IPS DF 6.9 (cell line): ENCODE measurements around the gene SEMA4D.

Source experiments
- DNase-seq: peaks from one replicate; pipeline ENCODE4 v3.0.0-alpha.2; 2013; ENCODE audit warnings: low read depth, low spot score
- H3K27ac ChIP-seq: one replicate; pipeline ENCODE4 v1.5.1; 2013; ENCODE audit warnings: low read length, control low read depth
- H3K27me3 ChIP-seq: 2 replicates; pipeline ENCODE4 v1.6.1; 2013; ENCODE audit warnings: mild to moderate bottlenecking, low read length; ENCODE audit not compliant: control insufficient read depth, insufficient read depth
- H3K36me3 ChIP-seq: 2 replicates; pipeline ENCODE4 v1.6.1; 2013; ENCODE audit warnings: low read length; ENCODE audit not compliant: control insufficient read depth, insufficient read depth
- H3K4me1 ChIP-seq: 2 replicates; pipeline ENCODE4 v1.6.1; 2013; ENCODE audit warnings: low read length; ENCODE audit not compliant: control insufficient read depth, insufficient read depth
- H3K4me3 ChIP-seq: 2 replicates; pipeline ENCODE4 v1.5.1; 2013; ENCODE audit warnings: mild to moderate bottlenecking, low read length
- H3K9me3 ChIP-seq: 2 replicates; pipeline ENCODE4 v1.6.1; 2013; ENCODE audit warnings: low read length, inconsistent platforms; ENCODE audit not compliant: control insufficient read depth, insufficient read depth
- WGBS: extraction: QIAGEN DNeasy Blood & Tissue Kit; methylation state at CpG from one replicate; pipeline ENCODE4 v1.1.7; 2013; ENCODE audit warnings: mixed read lengths, missing lambda C conversion rate; ENCODE audit not compliant: insufficient read length, insufficient coverage; 5-methylcytosine and 5-hydroxymethylcytosine counted together

The SEMA4D gene

DNA sequence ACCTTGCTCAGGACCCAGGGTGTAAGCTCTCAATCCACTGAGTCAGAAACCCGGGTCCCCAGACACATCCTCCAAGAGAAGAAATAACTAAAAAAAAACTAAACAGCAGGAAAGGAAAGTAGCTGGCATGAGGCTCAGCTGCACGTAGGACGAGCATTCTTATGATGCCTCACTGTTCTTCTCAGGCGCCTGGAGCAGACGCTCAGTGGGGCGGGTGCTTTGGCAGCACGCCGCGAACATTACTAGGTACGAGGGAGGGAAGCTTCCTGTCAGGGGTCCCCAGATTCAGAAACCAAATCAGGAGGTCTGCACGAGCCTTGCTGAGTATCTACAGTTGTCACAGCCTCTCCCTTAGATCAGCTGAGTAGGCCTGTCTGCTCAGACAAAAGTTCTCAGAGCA, 93.8 kb downstream of the SEMA4D start:
- no peaks in the 10 kb centered on the region for H3K4me1 ChIP-seq
- WGBS: no CpG with 5 or more reads among the region's 11 CpGs

DNA sequence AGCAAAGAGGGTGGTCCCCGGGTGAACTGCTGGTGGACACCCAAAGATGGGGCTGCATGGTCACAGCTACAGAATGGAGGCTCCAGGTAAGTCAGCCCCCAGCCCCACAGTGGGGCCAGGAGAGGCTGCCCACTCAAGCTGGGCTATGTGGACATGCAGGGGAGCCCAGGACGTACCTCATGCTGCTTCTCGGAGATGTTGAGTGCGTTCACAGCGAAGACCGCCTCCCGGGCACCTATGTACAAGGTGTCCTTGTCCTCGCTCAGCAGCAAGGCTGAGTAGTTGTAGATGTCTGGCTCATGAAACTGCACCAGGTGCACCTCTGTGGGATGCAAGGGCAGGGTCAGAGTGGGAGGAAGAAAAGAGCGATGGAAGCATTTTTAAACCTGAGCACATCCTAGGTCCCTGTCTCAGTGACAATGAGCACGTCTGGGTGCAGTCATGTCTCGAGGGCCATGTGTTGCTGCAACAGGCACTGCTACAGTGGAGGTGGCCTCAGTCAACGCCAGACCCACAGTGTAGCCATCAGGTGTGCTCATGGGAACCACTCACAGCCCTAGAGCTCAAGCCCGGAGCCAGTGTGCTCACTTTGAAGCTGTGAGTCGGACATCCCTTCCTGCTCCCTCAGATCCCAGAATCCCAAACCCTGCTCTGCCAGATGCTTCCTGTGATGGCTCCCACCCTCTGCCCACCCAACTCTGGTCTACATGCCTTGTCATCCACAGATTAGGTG, 95.1 kb downstream of the SEMA4D start:
- Histone ChIP-seq H3K9me3 (no peaks in the 10 kb centered on the region), H3K4me3 (no peak overlapping the region), H3K27me3 (no peaks in the 10 kb centered on the region; the same call in 1 of the 2 replicates), H3K36me3 (peaks cover 12% of the 10 kb centered on the region; the same call in 1 of the 2 replicates), H3K27ac (no peak overlapping the region), H3K4me1 (no peaks in the 10 kb centered on the region)
- no CpG with 5 or more reads among the region's 14 CpGs for whole genome bisulfite sequencing
- no peak for DNase-seq

More for the DNA sequence above, 93.8 kb downstream of the SEMA4D start:
- Histone ChIP-seq H3K36me3 (peaks cover 8% of the 10 kb centered on the region; the same call in 1 of the 2 replicates), H3K27me3 (no peaks in the 10 kb centered on the region; the same call in 1 of the 2 replicates), H3K4me3 (no peak overlapping the region), H3K27ac (no peak overlapping the region), H3K9me3 (no peaks in the 10 kb centered on the region)
- no peak for DNase-seq

DNA sequence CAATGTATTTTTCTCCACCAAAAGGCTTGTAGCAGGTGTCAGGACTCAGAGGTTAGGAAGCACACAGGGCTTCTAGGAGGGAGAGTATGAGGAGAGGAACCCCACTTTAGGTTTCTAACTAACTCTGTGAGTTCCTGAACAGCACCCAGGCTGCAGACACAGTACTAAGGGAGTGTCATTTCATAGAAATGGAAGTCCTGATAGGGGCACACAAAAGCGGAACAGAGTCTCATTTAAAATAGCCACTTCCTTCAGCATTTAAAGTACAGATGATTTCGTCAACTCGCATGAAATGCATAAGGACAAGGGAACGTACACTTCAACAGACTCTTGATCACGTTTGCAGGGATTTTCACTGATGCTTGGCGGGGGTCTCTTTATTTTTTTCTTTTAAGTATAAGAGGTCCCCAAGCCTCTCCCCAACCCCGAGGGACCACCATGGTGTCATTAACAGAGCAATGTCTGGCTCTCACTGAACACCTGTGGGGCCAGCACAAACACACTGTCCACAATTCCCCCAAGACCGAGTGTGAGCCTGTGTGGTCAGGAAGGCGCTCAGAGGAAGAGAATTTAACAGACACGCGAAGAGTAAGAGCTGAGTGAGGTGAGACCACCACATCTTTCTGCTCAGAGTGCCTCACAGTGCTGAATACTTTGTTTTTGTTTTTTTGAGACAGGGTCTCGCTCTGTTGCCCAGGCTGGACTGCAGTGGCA, 97.4 kb downstream of the SEMA4D start:
- Histone ChIP-seq H3K9me3 (no peaks in the 10 kb centered on the region), H3K27ac (no peak overlapping the region), H3K4me3 (no peak overlapping the region), H3K4me1 (no peaks in the 10 kb centered on the region), H3K36me3 (peaks cover 24% of the 10 kb centered on the region), H3K27me3 (no peaks in the 10 kb centered on the region)
- DNase-seq: no peak
- WGBS: no CpG with 5 or more reads among the region's 12 CpGs

DNA sequence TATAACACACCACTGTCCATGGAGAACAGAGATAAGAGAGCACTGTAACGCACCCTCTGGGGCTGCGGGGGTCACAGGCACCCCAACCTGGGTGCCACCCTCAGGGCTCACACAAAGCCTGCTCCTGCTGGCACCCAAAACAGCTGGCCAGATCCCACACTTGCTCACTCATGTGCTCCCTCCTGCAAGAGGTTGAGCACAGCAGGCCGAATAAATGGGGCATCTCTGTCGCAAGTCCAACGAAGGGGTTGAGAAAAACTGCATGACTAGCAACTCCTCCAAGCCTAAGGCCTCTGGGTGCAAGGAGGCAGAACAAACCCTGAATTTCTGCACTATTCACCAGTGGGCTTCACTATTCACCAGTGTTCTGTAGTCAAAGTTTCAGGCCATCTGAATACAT, 99.3 kb downstream of the SEMA4D start:
- no peaks in the 10 kb centered on the region for H3K9me3 ChIP-seq
- H3K27me3 ChIP-seq: no peaks in the 10 kb centered on the region
- no peaks in the 10 kb centered on the region for H3K4me1 ChIP-seq
- WGBS: no CpG with 5 or more reads among the region's 5 CpGs
- H3K36me3 ChIP-seq: peaks cover 24% of the 10 kb centered on the region
- H3K4me3 ChIP-seq: no peak overlapping the region
- no peak for DNase-seq
- H3K27ac ChIP-seq: no peak overlapping the region

DNA sequence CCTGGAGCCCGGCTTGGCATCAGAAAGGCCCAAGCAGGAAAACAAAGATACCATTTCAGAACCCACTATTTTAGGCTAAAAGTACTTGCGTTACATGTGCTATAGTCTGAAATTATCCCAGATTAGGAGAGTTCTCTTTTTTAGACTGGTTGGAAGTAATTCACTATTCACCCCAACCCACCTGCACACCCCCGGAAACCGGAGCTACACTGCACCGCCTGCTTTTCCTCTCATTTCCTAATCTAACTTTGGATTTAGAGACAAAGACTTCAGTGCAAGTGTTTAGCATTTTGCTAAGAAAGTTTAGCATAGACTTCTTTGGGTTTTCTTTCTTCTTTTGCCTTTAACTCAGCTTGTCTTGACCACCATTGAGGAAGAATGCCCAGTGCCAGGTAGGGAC, 100.4 kb downstream of the SEMA4D start:
- Histone ChIP-seq H3K9me3 (no peaks in the 10 kb centered on the region), H3K27me3 (no peaks in the 10 kb centered on the region), H3K4me1 (no peaks in the 10 kb centered on the region), H3K36me3 (peaks cover 25% of the 10 kb centered on the region), H3K4me3 (no peak overlapping the region), H3K27ac (no peak overlapping the region)
- WGBS: no CpG with 5 or more reads among the region's 5 CpGs
- DNase-seq: no peak

DNA sequence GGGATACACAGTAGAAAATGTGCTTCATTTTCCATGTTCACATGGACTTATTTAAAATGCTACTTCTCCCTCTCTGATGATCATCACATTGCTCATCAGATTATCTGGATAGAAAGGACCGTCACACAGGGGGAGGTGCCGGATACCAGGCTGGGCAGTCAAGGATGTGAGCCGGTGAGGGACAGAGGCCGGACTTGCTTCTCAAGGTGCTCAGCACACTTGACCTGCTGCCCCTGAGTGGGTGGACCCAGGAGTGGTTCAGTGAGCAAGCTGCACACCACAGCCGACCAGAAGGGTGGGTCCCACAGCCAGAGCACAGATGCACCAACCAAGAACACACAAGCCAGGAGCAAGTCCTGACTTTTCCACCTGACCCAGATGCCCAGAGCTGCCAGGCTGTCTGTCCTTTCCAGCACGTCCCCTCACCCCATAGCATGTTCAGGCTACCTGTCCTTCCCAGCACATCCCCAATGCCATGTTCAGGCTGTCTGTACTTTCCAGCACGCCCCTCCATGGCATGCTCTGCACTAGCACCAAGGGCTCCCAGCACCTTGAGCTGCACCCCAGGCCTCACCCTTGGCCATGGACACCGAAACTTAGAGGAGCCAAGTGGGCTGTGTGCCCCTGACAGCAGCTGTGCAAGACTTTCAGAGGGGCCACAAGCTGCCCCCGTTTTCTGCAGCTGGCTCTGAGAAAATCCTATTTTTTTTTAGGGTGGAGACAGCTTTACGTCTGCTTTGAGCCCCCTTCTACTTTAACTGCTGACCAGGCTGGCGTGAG, 101.8 kb downstream of the SEMA4D start:
- no peaks in the 10 kb centered on the region for H3K4me1 ChIP-seq
- no peaks in the 10 kb centered on the region for H3K27me3 ChIP-seq
- WGBS: no CpG with 5 or more reads among the region's 11 CpGs
- H3K9me3 ChIP-seq: no peaks in the 10 kb centered on the region
- DNase-seq: no peak
- H3K27ac ChIP-seq: no peak overlapping the region
- H3K36me3 ChIP-seq: peaks cover 22% of the 10 kb centered on the region
- H3K4me3 ChIP-seq: no peak overlapping the region

DNA sequence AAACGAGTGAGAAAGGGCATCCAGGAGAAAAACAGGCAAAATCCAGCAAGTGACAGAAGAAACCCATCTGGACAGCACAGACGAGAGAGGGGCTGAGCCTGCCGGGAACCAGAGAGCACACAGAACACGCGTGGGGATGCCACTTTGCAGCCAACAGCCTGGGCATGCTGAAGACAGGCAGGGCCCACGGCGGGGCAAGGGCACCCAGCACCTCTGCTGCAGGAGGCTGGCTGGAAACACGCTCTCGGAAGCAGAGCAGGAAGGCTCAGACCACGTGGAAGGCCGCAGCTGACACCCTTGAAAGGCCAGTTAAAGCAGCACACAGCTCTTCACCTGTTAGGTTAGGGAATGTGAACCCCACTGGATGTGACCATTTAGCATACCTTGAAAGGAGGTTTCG, 103.5 kb downstream of the SEMA4D start:
- H3K36me3 ChIP-seq: peaks cover 24% of the 10 kb centered on the region
- H3K4me3 ChIP-seq: no peak overlapping the region
- DNase-seq: no peak
- no CpG with 5 or more reads among the region's 12 CpGs for WGBS
- H3K9me3 ChIP-seq: no peaks in the 10 kb centered on the region
- no peaks in the 10 kb centered on the region for H3K4me1 ChIP-seq
- H3K27ac ChIP-seq: no peak overlapping the region
- no peaks in the 10 kb centered on the region for H3K27me3 ChIP-seq

DNA sequence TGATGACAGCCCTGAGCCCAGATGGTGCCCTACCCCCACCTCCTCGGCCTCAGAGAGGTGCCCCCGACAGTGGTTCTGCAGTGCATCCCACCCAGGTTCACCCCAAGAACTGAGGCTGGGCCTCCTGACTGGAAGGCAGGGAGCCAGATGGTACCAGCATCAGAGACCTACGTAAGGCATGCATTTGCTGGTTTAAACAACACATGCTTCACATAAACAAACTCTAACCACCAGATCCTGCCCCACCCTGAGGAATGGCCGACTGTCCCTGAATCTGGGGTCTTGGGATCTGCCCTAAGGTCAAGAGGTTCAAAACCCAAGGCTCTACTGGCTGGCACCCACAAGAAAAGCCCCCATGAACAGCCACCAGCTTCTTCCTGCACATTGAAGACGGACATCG, 106.3 kb downstream of the SEMA4D start:
- H3K27ac ChIP-seq: no peak overlapping the region
- WGBS: no CpG with 5 or more reads among the region's 6 CpGs
- DNase-seq: no peak
- H3K4me1 ChIP-seq: no peaks in the 10 kb centered on the region
- no peaks in the 10 kb centered on the region for H3K27me3 ChIP-seq
- no peaks in the 10 kb centered on the region for H3K9me3 ChIP-seq
- H3K36me3 ChIP-seq: peaks cover 34% of the 10 kb centered on the region
- no peak overlapping the region for H3K4me3 ChIP-seq

DNA sequence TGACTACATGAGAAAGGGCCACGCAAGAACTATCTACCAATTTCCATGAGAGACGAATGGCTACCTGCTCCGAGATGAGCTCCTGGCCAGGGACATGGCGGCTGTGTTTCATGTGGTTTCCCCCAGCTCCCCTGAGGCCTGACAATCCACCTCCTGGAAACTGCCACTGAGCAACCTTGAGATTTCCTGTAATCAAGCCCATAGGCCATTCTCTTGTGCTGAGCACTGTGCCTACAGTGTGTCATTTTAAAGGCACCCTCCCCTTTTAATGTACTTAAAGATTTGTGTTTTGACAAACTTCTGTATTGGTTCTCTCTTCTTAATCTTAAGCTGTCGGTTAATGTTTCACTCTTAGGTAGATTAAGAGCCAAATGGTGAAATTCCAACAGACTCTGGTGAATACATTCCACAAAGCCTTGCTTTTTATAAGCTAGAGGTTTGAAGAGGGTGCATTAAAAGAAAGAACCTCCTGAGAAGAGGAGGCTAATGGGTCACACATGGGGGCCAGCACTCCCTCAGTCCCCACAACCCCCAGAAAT, 107.3 kb downstream of the SEMA4D start:
- Histone ChIP-seq H3K4me1 (no peaks in the 10 kb centered on the region), H3K36me3 (peaks cover 33% of the 10 kb centered on the region), H3K27ac (no peak overlapping the region), H3K4me3 (no peak overlapping the region), H3K27me3 (no peaks in the 10 kb centered on the region), H3K9me3 (no peaks in the 10 kb centered on the region)
- no peak for DNase-seq
- no CpG with 5 or more reads among the region's 5 CpGs for WGBS

DNA sequence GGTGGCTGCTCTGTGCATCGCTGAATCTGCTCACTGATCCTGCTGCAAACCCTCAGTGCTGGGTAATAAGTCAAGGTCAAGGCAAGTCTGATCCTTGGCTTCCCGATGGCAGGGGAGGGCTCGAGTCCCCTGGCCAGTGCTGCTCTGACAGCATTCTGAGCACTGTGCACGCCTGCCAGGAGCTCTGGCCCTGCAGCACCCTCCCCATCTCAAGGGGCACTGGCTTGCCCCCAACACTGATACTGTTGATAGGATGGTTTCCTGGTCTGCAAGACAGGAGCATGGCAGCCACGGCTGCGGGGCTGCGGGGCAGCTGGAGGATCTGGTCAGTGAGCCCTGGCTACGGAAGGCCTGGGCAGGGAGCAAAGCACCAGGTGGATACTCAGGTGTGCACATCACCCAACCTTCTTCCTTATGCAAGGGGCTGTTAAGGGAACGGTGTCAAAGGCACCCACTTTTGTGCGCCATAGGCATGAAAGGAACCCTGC, 107.8 kb downstream of the SEMA4D start:
- no peaks in the 10 kb centered on the region for H3K27me3 ChIP-seq
- no peak overlapping the region for H3K27ac ChIP-seq
- DNase-seq: no peak
- H3K4me1 ChIP-seq: no peaks in the 10 kb centered on the region
- H3K36me3 ChIP-seq: peaks cover 33% of the 10 kb centered on the region
- no peak overlapping the region for H3K4me3 ChIP-seq
- H3K9me3 ChIP-seq: no peaks in the 10 kb centered on the region
- WGBS: no CpG with 5 or more reads among the region's 10 CpGs
